Measurements from ENCODE around the gene DUOXA1.

Gene DUOXA1

DNA sequence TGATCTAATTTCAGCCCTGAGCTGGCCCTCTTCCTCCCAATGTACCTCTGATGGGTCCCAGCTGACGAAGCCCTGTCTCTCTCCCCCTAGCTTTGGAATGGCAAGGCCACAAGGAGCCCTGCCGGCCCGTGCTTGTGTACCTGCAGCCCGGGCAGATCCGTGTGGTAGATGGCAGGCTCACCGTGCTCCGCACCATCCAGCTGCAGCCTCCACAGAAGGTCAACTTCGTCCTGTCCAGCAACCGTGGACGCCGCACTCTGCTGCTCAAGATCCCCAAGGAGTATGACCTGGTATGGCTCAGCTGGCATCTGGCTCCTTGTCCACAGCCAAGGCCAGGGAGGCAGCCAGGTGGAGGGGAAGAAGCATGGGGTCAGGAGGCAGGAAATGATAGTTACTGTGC lies 14.3 kb upstream of the DUOXA1 start:
- DNase-seq (ENCODE audit: low spot score), result no peak
- TF ChIP-seq, protein P1, sequence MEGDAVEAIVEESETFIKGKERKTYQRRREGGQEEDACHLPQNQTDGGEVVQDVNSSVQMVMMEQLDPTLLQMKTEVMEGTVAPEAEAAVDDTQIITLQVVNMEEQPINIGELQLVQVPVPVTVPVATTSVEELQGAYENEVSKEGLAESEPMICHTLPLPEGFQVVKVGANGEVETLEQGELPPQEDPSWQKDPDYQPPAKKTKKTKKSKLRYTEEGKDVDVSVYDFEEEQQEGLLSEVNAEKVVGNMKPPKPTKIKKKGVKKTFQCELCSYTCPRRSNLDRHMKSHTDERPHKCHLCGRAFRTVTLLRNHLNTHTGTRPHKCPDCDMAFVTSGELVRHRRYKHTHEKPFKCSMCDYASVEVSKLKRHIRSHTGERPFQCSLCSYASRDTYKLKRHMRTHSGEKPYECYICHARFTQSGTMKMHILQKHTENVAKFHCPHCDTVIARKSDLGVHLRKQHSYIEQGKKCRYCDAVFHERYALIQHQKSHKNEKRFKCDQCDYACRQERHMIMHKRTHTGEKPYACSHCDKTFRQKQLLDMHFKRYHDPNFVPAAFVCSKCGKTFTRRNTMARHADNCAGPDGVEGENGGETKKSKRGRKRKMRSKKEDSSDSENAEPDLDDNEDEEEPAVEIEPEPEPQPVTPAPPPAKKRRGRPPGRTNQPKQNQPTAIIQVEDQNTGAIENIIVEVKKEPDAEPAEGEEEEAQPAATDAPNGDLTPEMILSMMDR (IDR thresholded peaks at IDR 0.05; ENCODE audit: extremely low read depth, missing control alignments), result no peak

DNA sequence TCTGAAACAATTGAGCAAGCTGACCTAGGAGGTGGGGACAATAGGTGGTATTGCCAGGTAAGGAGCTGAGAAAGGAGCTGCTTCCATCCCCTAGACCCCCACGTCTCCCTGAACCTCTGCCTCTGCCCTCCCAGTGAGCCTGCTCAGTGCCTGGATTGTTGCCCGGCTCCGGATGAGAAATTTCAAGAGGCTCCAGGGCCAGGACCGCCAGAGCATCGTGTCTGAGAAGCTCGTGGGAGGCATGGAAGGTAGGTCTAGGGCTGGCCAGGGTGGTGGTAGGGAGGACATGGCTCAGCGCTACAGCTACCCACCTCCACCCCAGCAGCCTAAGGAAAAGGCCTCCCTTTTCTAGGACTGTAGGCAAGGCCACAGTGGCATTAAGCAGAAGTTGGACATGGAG lies 13.4 kb upstream of the DUOXA1 start:
- TF ChIP-seq, protein P1 (IDR thresholded peaks at IDR 0.05; ENCODE audit: extremely low read depth, missing control alignments), result no peak
- DNase-seq (ENCODE audit: low spot score), result no peak

DNA sequence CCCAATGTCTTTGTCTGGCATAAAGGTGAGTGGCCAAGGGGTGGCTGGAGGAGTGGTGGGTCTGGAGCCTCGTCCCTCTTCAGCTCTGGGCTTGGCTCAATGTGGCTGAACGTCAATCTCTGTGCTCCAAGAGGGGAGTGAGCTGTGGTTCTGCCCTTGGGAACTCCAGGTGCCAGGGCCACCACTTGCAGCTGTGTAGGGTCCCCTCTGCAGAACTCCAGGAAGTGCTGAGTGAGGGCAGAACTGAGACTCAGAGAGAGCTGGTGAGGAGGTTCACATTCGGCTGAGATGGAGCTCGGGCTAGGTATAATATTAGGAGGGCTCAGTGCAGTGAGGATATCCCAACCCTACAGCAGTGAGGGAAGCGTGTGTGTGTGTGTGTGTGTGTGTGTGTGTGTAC lies 11.7 kb upstream of the DUOXA1 start:
- TF ChIP-seq, protein P1 (IDR thresholded peaks at IDR 0.05; ENCODE audit: extremely low read depth, missing control alignments), result no peak

DNA sequence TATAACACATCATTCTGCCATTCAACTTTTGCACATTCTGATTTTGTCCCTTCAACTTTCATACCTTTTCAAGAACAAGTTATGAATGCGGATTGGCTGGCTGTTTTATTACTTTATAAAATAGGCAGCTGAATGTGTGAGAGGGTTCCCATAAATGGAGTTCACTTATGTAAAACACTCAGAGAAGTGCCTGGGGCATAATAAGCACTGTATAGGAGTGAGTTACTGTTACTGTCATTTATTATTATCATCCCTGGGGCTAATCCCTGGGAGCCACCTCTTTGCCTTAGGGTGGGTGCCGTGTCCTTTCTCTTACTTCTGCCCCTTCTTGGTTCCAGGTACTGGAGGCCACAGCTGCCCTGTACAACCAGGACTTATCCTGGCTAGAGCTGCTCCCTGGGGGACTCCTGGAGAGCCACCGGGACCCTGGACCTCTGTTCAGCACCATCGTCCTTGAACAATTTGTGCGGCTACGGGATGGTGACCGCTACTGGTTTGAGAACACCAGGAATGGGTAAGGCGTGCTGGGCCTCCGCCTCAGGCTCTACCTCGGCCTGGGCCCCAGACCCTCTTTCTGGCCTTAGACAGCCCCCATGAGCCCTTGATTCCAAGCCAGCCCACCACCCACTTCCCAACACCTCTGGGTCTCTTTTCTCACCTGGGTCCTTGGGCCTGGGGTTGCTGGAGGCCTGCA lies 11.0 kb upstream of the DUOXA1 start:
- TF ChIP-seq, protein P1 (IDR thresholded peaks at IDR 0.05; ENCODE audit: extremely low read depth, missing control alignments), result no peak
- DNase-seq (ENCODE audit: low spot score), result no peak

More for the DNA sequence above, 11.7 kb upstream of the DUOXA1 start:
- DNase-seq (ENCODE audit: low spot score), result no peak

DNA sequence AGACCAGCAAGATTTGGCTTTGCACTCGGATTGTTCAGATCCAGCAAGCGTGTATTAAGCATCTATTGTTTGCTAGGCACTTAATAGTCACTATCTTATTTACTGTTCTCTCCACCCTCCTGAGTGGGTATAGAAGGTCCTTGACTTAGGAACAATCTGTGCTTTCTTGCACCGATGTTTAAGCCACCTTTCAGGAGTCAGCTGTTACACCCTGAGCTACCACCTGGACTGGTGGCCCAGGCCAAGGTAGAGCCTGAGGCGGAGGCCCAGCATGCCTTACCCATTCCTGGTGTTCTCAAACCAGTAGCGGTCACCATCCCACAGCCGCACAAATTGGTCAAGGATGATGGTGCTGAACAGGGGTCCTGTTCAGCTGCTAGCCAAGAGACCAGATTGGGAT lies 10.1 kb upstream of the DUOXA1 start:
- TF ChIP-seq, protein P1 (IDR thresholded peaks at IDR 0.05; ENCODE audit: extremely low read depth, missing control alignments), result no peak
- no peak for DNase-seq (ENCODE audit: low spot score)

DNA sequence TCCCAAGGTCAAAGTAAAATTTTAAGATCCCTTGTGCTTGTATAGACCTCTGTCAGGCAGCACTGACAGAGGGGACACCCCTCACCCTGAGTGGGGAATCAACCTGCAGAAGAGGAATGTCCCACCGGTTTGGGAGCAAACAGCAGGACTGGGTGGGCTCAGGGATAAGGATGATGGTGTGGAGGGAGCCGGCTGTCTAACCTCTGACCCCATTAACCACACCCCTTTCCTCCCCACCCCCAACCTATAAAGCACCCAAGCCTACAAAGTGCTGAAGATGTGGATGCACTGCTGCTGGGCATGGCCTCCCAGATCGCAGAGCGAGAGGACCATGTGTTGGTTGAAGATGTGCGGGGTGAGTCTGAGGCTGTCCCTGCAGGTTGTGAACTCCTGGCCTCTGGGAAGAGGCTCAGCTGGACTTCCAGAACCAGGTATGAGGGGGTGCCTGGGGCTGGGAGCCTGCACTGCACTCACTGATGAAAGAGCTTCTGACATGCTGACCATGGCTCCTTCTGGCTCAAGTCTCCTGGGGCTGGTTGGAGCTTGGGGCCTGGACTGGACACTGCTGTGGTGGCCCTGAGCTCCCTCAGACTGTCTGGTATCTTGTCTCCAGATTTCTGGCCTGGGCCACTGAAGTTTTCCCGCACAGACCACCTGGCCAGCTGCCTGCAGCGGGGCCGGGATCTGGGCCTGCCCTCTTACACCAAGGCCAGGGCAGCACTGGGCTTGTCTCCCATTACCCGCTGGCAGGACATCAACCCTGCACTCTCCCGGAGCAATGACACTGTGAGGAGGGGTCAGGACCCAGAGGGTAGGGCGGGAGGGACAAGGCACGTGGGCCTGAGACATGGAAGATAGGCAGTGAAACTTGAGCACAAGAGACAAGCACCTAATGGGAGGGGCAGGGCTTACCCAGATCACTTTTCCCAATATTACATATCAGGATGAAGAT lies 9.4 kb upstream of the DUOXA1 start:
- TF ChIP-seq, protein P1 (IDR thresholded peaks at IDR 0.05; ENCODE audit: extremely low read depth, missing control alignments), result no peak
- DNase-seq (ENCODE audit: low spot score), result no peak

DNA sequence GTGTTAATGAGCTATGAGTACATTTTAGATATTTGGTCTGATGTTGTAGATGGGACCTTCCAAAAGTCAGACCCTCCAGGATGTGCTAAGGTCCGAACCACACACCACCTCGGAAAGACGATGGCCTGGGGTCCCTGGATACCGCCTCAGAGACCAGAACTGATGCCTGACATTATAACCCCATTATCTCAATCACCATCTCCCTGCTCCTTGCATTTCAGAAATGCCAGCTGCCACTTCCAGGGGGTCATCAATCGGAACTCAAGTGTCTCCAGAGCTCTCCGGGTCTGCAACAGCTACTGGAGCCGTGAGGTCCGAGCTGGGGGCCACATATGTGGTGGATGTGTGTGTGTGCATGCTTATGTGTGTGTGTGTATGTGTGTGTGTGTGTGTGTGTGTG lies 8.0 kb upstream of the DUOXA1 start:
- TF ChIP-seq, protein P1 (IDR thresholded peaks at IDR 0.05; ENCODE audit: extremely low read depth, missing control alignments), result no peak
- DNase-seq (ENCODE audit: low spot score), result no peak
